Measurements from ENCODE around the gene STIM2.

Gene STIM2

DNA sequence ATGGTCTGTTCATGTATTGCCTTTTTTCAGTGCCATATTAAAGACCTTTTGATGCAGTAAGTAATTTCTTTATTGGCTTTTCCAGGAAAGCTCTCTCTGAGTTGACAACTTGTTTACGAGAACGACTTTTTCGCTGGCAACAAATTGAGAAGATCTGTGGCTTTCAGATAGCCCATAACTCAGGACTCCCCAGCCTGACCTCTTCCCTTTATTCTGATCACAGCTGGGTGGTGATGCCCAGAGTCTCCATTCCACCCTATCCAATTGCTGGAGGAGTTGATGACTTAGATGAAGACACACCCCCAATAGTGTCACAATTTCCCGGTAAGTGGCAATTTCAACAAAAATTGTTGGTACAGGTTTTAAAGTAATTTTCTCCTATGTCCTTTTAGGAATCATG is 148.0 kb downstream of the STIM2 start:
- no peak for DNase-seq
- TF ChIP-seq EZH2 (optimal IDR thresholded peaks at IDR 0.05; ENCODE audit: low read depth, low read length) (no peak), EZH2phosphoT487 (IDR thresholded peaks at IDR 0.05; ENCODE audit: low read length) (no peak)
- TF ChIP-seq, protein P1, sequence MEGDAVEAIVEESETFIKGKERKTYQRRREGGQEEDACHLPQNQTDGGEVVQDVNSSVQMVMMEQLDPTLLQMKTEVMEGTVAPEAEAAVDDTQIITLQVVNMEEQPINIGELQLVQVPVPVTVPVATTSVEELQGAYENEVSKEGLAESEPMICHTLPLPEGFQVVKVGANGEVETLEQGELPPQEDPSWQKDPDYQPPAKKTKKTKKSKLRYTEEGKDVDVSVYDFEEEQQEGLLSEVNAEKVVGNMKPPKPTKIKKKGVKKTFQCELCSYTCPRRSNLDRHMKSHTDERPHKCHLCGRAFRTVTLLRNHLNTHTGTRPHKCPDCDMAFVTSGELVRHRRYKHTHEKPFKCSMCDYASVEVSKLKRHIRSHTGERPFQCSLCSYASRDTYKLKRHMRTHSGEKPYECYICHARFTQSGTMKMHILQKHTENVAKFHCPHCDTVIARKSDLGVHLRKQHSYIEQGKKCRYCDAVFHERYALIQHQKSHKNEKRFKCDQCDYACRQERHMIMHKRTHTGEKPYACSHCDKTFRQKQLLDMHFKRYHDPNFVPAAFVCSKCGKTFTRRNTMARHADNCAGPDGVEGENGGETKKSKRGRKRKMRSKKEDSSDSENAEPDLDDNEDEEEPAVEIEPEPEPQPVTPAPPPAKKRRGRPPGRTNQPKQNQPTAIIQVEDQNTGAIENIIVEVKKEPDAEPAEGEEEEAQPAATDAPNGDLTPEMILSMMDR (IDR thresholded peaks at IDR 0.05; ENCODE audit: low read length) = no peak
- Histone ChIP-seq H4K20me1 (ENCODE audit: insufficient read depth, low read length) (no peaks in the 10 kb centered on the region), H3K4me1 (ENCODE audit: low read length) (peaks cover 12% of the 10 kb centered on the region), H3K9me2 (replicated peaks; ENCODE audit: insufficient read depth, low read length) (no peaks in the 10 kb centered on the region), H3K4me2 (ENCODE audit: low read depth, low read length) (no peak overlapping the region), H3K9me3 (replicated peaks; ENCODE audit: insufficient read depth, low read length) (no peaks in the 10 kb centered on the region), H3K4me3 (ENCODE audit: low read length) (no peak overlapping the region), H3K36me3 (replicated peaks; ENCODE audit: insufficient read depth, low read length) (no peaks in the 10 kb centered on the region), H3F3A (ENCODE audit: insufficient read depth, low read length) (no peaks in the 10 kb centered on the region), H3K27ac (ENCODE audit: low read length) (no peak overlapping the region), H3K9ac (ENCODE audit: low read length) (no peak overlapping the region), H3K27me3 (replicated peaks; ENCODE audit: insufficient read depth, low read length) (no peaks in the 10 kb centered on the region), H2AFZ (ENCODE audit: low read length) (no peak overlapping the region), H3K79me2 (ENCODE audit: low read length) (no peaks in the 10 kb centered on the region)

DNA sequence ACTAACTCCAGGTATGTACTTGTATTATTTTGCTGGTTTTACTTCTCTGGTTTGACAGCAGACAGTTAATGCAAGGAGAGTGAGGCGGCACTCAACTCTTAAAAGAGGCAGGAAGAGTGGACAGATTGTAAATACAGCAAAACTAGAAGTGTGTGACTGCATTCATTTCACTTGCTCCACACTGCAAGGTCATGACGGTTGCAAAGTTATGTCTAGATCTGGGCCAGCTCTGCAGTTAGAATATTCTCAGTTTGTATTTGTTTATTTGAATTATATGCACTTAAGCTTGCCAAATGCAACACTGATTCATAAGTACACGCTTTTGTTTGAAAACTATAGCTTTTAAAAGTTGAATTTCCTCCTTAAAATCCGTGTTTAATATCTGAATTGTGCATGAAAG is 148.9 kb downstream of the STIM2 start:
- H3K27ac ChIP-seq (ENCODE audit: low read length) = no peak overlapping the region
- no peaks in the 10 kb centered on the region for H3K9me2 ChIP-seq (replicated peaks; ENCODE audit: insufficient read depth, low read length)
- H3K27me3 ChIP-seq (replicated peaks; ENCODE audit: insufficient read depth, low read length) = no peaks in the 10 kb centered on the region
- no peaks in the 10 kb centered on the region for H3K79me2 ChIP-seq (ENCODE audit: low read length)
- H3K9me3 ChIP-seq (replicated peaks; ENCODE audit: insufficient read depth, low read length) = no peaks in the 10 kb centered on the region
- no peaks in the 10 kb centered on the region for H3K36me3 ChIP-seq (replicated peaks; ENCODE audit: insufficient read depth, low read length)
- H3K4me1 ChIP-seq (ENCODE audit: low read length) = peaks cover 12% of the 10 kb centered on the region
- TF ChIP-seq EZH2 (optimal IDR thresholded peaks at IDR 0.05; ENCODE audit: low read depth, low read length) (no peak), EZH2phosphoT487 (IDR thresholded peaks at IDR 0.05; ENCODE audit: low read length) (no peak)
- TF ChIP-seq, protein P1 (IDR thresholded peaks at IDR 0.05; ENCODE audit: low read length) = no peak
- no peak for DNase-seq
- no peaks in the 10 kb centered on the region for H3F3A ChIP-seq (ENCODE audit: insufficient read depth, low read length)
- H2AFZ ChIP-seq (ENCODE audit: low read length) = no peak overlapping the region
- H3K4me3 ChIP-seq (ENCODE audit: low read length) = no peak overlapping the region
- no peak overlapping the region for H3K9ac ChIP-seq (ENCODE audit: low read length)
- H4K20me1 ChIP-seq (ENCODE audit: insufficient read depth, low read length) = no peaks in the 10 kb centered on the region
- no peak overlapping the region for H3K4me2 ChIP-seq (ENCODE audit: low read depth, low read length)

DNA sequence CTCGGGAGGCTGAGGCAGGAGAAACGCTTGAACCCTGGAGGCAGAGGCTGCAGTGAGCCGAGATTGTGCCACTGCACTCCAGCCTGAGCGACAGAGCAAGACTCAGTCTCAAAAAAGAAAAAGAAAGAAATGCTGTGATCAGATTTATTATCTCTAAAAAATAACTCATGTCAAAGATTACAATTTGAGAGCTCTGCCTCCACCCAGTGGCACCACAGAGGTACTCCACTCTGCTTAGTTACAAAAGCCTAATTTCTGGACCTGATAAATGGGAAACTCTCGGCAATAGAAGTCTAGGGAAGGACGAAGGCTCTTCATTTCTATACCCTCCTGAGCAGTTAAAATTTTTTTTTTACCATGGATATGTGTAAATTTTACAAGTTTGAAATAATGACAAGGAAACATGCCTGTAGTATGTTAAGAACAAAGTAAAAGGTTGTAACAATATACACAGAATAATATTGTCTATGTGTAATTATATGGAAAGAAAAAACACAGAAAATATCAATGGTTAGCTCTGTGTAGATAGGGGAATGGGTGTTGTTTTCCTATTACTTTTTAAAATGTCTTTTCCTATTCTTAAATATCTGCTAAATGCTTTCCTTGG is 149.8 kb downstream of the STIM2 start:
- no peaks in the 10 kb centered on the region for H3K9me3 ChIP-seq (replicated peaks; ENCODE audit: insufficient read depth, low read length)
- H4K20me1 ChIP-seq (ENCODE audit: insufficient read depth, low read length) = no peaks in the 10 kb centered on the region
- no peaks in the 10 kb centered on the region for H3F3A ChIP-seq (ENCODE audit: insufficient read depth, low read length)
- peaks cover 12% of the 10 kb centered on the region for H3K4me1 ChIP-seq (ENCODE audit: low read length)
- H3K9me2 ChIP-seq (replicated peaks; ENCODE audit: insufficient read depth, low read length) = no peaks in the 10 kb centered on the region
- DNase-seq = peak; percentile 54
- no peak overlapping the region for H3K4me3 ChIP-seq (ENCODE audit: low read length)
- H3K4me2 ChIP-seq (ENCODE audit: low read depth, low read length) = no peak overlapping the region
- no peaks in the 10 kb centered on the region for H3K27me3 ChIP-seq (replicated peaks; ENCODE audit: insufficient read depth, low read length)
- H2AFZ ChIP-seq (ENCODE audit: low read length) = no peak overlapping the region
- H3K36me3 ChIP-seq (replicated peaks; ENCODE audit: insufficient read depth, low read length) = no peaks in the 10 kb centered on the region
- H3K27ac ChIP-seq (ENCODE audit: low read length) = no peak overlapping the region
- H3K79me2 ChIP-seq (ENCODE audit: low read length) = no peaks in the 10 kb centered on the region
- TF ChIP-seq EZH2 (optimal IDR thresholded peaks at IDR 0.05; ENCODE audit: low read depth, low read length) (no peak), EZH2phosphoT487 (IDR thresholded peaks at IDR 0.05; ENCODE audit: low read length) (no peak)
- TF ChIP-seq, protein P1 (IDR thresholded peaks at IDR 0.05; ENCODE audit: low read length) = peak; percentile 74
- no peak overlapping the region for H3K9ac ChIP-seq (ENCODE audit: low read length)

Measured in MM.1S (cell line).